ENCODE measurements around the gene FOXE3.

The FOXE3 gene

DNA sequence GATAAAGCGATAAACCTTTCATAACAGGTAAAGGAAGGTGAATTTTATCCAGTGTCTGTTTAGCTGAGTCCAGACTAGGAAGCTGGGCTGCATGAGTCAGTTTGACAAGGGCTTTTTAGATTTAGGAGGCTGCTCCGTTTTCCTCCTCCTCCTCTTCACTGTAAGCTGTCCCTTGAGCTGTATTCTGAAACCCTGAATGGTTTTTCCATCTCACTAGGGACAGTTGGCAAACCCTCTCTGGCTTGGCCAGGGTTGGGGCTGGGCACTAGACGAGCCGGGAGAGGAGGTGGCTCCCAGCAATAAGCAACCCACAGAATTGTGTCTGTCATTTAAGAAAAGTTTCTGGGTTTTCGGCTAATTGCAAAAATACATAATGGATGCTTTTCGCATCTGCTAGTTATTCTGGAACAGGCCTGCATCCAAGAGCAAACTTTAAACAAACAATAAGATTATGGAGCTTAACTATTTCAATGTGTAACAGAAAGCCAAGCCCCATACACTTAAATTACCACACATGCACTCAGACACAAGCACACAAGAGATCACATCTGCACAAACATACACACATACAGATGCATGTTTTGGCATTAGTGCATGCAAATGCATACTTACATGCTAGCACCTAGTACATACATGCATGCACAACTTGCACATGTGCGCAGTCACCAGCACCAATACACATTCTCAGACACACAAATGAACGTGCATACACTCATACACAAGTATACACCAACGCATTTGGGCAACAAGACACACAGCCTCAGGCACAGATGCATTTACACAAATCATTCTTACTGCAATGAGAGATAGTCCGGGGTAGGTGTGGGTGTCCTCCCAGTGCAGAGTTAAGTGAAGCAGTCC is 27.8 kb upstream of the FOXE3 start:
- no peaks in the 10 kb centered on the region for H3F3A ChIP-seq (ENCODE audit: insufficient read depth)

GRCh38 chr1:47388891-47389238 is 27.2 kb upstream of the FOXE3 start:
- no peak overlapping the region for H3K4me2 ChIP-seq (ENCODE audit: low read depth, low read length, poor library complexity, severe bottlenecking)
- no peaks in the 10 kb centered on the region for H4K20me1 ChIP-seq (ENCODE audit: low read depth, low read length)
- no peak overlapping the region for H3K9ac ChIP-seq (ENCODE audit: low read length)
- no peak for TF ChIP-seq EZH2phosphoT487 (conservative IDR thresholded peaks at IDR 0.05; ENCODE audit: low read length)
- TF ChIP-seq, protein P1, sequence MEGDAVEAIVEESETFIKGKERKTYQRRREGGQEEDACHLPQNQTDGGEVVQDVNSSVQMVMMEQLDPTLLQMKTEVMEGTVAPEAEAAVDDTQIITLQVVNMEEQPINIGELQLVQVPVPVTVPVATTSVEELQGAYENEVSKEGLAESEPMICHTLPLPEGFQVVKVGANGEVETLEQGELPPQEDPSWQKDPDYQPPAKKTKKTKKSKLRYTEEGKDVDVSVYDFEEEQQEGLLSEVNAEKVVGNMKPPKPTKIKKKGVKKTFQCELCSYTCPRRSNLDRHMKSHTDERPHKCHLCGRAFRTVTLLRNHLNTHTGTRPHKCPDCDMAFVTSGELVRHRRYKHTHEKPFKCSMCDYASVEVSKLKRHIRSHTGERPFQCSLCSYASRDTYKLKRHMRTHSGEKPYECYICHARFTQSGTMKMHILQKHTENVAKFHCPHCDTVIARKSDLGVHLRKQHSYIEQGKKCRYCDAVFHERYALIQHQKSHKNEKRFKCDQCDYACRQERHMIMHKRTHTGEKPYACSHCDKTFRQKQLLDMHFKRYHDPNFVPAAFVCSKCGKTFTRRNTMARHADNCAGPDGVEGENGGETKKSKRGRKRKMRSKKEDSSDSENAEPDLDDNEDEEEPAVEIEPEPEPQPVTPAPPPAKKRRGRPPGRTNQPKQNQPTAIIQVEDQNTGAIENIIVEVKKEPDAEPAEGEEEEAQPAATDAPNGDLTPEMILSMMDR (IDR thresholded peaks at IDR 0.05; ENCODE audit: insufficient read depth, low read length, poor library complexity, severe bottlenecking), result peak; percentile 46
- no peaks in the 10 kb centered on the region for H3K36me3 ChIP-seq (ENCODE audit: low read length)
- no peak overlapping the region for H2AFZ ChIP-seq (ENCODE audit: low read depth, low read length, severe bottlenecking)
- no peaks in the 10 kb centered on the region for H3K9me3 ChIP-seq (ENCODE audit: insufficient read depth, low read length)
- H3K9me2 ChIP-seq (replicated peaks; ENCODE audit: insufficient read depth, low read length), result no peaks in the 10 kb centered on the region
- no peak overlapping the region for H3K27ac ChIP-seq (ENCODE audit: low read depth, low read length)
- H3K79me2 ChIP-seq (ENCODE audit: insufficient read depth, low read length), result no peaks in the 10 kb centered on the region
- H3K4me3 ChIP-seq (ENCODE audit: insufficient read depth, low read length, poor library complexity, severe bottlenecking), result no peak overlapping the region
- no peaks in the 10 kb centered on the region for H3F3A ChIP-seq (ENCODE audit: insufficient read depth)
- H3K27me3 ChIP-seq (ENCODE audit: low read length), result no peaks in the 10 kb centered on the region

More for the DNA sequence above, 27.8 kb upstream of the FOXE3 start:
- H2AFZ ChIP-seq (ENCODE audit: low read depth, low read length, severe bottlenecking), result no peak overlapping the region
- no peaks in the 10 kb centered on the region for H3K9me3 ChIP-seq (ENCODE audit: insufficient read depth, low read length)
- H3K36me3 ChIP-seq (ENCODE audit: low read length), result no peaks in the 10 kb centered on the region
- H3K27me3 ChIP-seq (ENCODE audit: low read length), result no peaks in the 10 kb centered on the region
- TF ChIP-seq, protein P1 (IDR thresholded peaks at IDR 0.05; ENCODE audit: insufficient read depth, low read length, poor library complexity, severe bottlenecking), result no peak
- TF ChIP-seq EZH2phosphoT487 (conservative IDR thresholded peaks at IDR 0.05; ENCODE audit: low read length), result no peak
- no peak overlapping the region for H3K4me2 ChIP-seq (ENCODE audit: low read depth, low read length, poor library complexity, severe bottlenecking)
- H3K27ac ChIP-seq (ENCODE audit: low read depth, low read length), result no peak overlapping the region
- no peaks in the 10 kb centered on the region for H3K9me2 ChIP-seq (replicated peaks; ENCODE audit: insufficient read depth, low read length)
- no peaks in the 10 kb centered on the region for H3K79me2 ChIP-seq (ENCODE audit: insufficient read depth, low read length)
- H3K4me3 ChIP-seq (ENCODE audit: insufficient read depth, low read length, poor library complexity, severe bottlenecking), result no peak overlapping the region
- H4K20me1 ChIP-seq (ENCODE audit: low read depth, low read length), result no peaks in the 10 kb centered on the region
- no peak overlapping the region for H3K9ac ChIP-seq (ENCODE audit: low read length)

DNA sequence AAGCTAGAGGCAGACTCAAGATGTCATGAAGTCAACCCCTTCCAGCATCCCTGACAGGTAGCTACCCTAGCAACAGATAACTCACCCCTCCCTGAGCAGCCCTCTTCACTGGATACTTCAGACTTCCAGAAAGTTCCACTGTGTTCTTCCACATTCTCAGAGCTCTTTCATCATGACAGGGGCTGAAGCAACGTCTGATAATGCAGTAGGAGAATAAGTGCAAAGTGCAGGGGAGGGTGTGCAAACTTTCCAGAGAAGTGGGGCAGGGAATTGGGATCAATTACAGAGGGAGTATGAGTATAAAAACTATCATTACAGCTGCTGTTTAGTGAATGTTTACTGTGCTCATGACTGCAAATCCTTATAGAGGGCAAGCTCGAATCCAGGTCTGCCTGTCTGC is 26.4 kb upstream of the FOXE3 start:
- Histone ChIP-seq H3K4me3 (ENCODE audit: insufficient read depth, low read length, poor library complexity, severe bottlenecking) (no peak overlapping the region), H3K9me3 (ENCODE audit: insufficient read depth, low read length) (no peaks in the 10 kb centered on the region), H2AFZ (ENCODE audit: low read depth, low read length, severe bottlenecking) (no peak overlapping the region), H4K20me1 (ENCODE audit: low read depth, low read length) (no peaks in the 10 kb centered on the region), H3K27ac (ENCODE audit: low read depth, low read length) (no peak overlapping the region), H3K79me2 (ENCODE audit: insufficient read depth, low read length) (no peaks in the 10 kb centered on the region), H3K9ac (ENCODE audit: low read length) (no peak overlapping the region), H3F3A (ENCODE audit: insufficient read depth) (no peaks in the 10 kb centered on the region), H3K9me2 (replicated peaks; ENCODE audit: insufficient read depth, low read length) (no peaks in the 10 kb centered on the region), H3K27me3 (ENCODE audit: low read length) (no peaks in the 10 kb centered on the region), H3K4me2 (ENCODE audit: low read depth, low read length, poor library complexity, severe bottlenecking) (no peak overlapping the region), H3K36me3 (ENCODE audit: low read length) (no peaks in the 10 kb centered on the region)
- TF ChIP-seq EZH2phosphoT487 (conservative IDR thresholded peaks at IDR 0.05; ENCODE audit: low read length), result no peak
- TF ChIP-seq, protein P1 (IDR thresholded peaks at IDR 0.05; ENCODE audit: insufficient read depth, low read length, poor library complexity, severe bottlenecking), result no peak
